Erythroblast (primary cell): ENCODE measurements around the gene CCNQ.

Experiments used
- GATA1 ChIP-seq: IDR thresholded peaks from 2 replicates; pipeline ENCODE4 v1.6.1; 2011; ENCODE audit warnings: low read depth, mild to moderate bottlenecking, control low read depth, low read length, moderate library complexity
- POLR2A ChIP-seq: IDR thresholded peaks from 2 replicates; pipeline ENCODE4 v1.6.1; 2011; ENCODE audit warnings: mild to moderate bottlenecking, low read length

- TF ChIP-seq POLR2A (no peak), GATA1 (no peak)
Measured at GRCh38 chrX:153565996-153566580, 32.9 kb downstream of the CCNQ start.
